GM19467 (cell line): ENCODE data around the gene RPL32.
"Not testable (repeated sequence)": the region's sequence is repeated elsewhere in the genome, so short reads cannot be mapped to it uniquely, and the experiment has no call there.

Source experiments
- ATAC-seq: cut with Tn5 transposase; IDR thresholded peaks from one replicate; pipeline ENCODE4 v1.9.1; 2021; ENCODE audit warnings: mild to moderate bottlenecking, moderate library complexity; ENCODE audit not compliant: unreplicated experiment

Gene RPL32

DNA sequence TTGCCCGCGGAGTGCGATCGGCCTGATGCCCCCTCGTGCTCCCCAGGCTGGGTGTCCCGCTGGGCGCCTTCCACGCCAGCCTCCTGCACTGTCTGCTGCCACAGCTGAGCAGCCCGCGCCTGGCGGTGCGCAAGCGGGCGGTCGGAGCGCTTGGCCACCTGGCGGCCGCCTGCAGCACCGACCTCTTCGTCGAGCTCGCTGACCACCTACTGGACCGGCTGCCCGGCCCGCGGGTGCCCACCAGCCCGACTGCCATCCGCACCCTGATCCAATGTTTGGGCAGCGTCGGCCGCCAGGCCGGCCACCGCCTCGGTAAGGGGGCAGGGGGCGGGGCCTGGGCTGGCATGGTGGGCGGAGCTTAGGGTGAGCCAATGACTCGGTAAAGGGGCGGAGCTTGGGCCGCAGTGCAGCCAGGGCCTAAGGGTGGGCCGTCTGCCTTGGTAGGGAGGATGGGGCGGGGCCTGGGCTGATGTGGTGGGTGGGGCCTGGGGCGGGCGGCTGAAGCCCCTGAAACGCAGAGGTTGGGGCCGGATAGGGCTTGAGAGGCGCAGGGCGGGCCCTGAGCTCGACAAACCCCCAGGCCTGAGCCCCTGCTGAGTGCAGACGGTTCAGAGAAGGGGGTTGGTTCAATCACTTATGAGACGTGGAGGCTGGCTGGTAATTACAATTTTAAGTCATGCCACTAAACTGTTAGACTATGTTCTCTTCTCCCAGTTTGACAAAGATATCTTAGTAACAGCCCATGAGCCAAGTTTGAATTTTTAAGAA lies 31.2 kb downstream of the RPL32 start:
- peak; percentile 99 for ATAC-seq

DNA sequence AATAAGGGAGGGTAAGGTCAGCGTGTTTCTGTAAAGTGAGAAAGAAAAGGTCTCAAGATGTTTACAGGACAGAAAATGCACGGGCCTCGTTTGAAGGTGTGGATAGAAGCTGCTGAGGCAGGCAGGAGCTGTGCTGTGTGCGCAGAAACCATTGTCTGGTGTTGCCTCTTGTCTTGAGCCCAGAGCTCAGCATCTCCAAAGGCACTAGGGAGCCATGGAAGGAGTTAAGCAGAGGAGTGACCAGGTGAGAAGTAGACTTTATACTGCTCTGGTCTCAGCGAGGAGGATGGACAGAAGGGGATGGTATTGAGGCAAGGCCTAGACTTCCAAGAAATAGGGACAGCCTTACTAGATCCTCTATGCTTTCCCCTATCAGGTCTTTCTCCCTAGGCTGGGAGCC lies 31.9 kb downstream of the RPL32 start:
- no peak for ATAC-seq

DNA sequence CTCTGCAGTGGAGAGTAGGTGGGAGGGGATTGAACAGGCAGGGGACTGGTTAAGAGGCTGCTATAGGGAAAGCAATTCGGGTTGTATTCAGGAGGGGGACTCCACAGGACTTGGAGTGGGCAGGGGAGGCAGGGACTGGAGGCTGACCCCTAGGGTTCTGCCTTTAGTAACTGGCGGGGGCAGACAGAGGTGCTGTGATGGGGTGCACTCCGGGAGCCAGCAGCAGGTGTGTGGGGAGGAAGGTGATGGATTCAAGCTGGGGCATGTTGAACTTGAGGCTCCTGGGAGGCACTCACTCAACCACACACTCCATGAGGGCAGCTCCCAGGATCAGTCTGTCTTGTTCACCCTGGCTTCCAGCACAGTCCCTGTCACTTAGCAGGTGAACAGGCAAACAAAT lies 32.4 kb downstream of the RPL32 start:
- ATAC-seq: no peak

DNA sequence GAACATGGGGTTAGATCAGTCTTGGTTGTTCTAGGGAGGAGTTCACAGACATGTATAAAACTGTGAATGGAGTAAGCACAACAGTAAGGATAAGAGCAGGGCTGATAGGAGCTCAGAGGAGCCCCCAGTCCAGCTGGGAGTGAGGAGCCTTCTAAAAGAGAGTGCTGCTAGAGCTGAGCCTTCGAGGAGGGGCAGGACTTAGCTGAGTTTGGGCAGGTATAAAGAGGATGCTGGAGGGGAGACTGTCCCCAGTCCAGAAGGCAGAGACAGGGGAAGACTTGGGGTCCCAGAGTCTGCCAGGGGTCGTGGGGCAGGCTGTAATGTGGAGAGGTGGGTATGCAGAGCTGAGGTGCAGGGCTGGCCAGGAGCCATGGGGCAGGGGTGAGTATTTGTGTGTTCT lies 32.8 kb downstream of the RPL32 start:
- no peak for ATAC-seq

DNA sequence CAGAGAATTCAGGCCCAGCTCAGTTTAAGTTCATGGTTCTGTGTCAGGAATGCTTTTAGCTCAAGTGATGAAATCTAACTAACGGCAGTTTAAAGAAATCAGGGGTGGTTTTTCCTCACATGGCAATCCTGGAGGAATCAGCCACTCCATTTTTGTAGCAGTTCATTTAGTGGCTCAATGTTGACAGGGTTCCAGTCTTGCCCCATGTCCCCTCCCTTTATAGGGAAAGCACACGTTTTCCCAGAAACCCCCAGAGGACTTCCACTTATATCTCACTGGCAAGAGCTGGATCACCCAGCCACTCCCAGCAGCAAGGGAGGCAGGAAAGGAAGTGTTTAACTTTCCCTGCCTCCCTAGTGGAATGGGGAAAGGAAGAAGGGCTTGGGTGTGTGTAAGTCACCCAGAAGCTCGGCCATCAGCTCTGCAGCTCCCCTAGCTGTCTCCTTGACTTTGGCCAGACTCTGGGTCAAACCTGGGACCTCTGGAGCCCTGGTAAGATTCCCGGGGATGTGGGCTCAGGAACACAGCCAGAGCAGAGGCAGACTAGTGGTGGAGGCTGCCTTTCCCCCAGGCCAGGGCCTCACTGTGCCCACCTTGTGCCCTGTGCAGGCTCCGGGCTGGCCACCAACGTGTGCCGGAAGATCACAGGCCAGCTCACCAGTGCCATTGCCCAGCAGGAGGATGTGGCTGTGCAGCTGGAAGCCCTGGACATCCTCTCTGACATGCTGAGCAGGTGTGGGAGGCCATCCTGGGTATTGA lies 33.6 kb downstream of the RPL32 start:
- ATAC-seq: no peak

DNA sequence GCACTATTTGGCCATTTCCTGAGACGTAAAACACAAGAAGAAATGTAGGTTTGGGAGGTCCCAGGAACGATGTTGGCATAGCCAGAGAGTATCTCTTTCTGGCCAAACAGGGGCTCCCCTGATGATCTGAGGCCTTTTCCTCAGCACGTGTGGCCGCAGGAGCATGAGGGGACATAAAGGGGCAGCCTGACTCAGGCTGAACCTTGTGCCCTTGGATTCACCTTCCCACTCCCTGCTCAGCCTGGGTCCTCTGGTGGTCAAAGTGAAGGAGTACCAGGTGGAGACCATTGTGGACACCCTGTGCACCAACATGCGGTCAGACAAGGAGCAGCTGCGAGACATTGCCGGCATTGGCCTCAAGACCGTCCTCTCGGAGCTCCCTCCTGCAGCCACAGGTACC lies 34.3 kb downstream of the RPL32 start:
- ATAC-seq: no peak

DNA sequence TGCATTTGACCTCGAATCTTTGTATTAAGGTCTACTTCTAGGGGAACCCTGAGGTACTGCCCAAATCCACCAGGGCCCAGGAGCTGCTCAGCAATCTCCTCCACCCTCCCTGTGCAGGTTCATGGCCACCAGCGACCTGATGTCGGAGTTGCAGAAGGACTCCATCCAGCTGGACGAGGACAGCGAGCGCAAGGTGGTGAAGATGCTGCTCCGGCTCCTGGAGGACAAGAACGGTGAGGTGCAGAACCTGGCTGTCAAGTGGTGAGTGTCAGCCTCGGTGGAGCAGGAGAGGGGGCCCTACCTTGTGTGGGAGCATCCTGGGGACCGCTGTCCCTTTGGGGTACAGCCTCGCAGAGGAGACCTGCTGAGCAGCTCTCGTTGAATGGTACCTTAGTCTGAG lies 38.0 kb downstream of the RPL32 start:
- no peak for ATAC-seq

DNA sequence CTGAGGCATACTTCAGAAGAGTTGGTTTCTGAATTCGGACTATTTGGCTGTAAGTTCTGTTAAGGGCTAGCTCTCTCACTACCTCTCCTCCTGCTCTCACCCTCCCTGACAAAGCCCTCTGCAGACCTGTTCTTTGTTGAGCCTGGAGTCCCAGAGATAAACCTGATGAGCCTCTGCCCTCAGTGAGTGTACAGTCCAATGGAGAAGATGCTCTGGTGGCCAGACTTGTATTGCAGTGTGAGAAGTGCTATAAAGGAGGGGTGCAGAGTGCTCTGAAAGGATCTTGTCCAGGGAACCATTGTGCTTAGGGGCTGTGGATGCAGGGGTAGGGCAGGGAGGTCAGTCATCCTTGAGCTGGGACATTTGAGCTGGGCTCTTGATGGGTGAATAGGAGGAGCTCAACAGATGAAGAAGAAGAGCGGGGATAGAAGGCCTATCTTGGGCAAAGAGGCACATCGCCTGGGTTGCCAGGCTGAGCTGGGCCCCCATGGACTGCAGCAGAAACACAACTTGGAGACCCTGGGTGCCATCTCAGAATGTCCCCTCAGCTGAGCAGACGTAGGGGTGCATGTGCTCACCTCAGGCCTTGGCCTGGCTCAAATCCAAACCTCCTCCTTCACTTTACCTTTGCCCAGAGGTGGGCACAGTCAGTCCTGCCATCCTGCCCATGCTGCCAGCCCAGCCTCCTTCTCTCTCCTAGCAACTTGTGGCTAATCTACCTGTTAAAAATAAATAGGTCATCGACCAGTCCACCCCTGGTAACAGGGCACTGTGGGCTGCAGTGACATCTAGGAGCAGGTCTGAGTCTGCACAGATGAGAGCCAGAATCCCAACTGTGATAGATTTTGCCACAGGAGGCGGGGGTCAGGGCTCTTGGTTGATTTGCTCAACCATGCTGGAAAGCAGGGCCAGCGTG lies 41.6 kb downstream of the RPL32 start:
- no peak for ATAC-seq

DNA sequence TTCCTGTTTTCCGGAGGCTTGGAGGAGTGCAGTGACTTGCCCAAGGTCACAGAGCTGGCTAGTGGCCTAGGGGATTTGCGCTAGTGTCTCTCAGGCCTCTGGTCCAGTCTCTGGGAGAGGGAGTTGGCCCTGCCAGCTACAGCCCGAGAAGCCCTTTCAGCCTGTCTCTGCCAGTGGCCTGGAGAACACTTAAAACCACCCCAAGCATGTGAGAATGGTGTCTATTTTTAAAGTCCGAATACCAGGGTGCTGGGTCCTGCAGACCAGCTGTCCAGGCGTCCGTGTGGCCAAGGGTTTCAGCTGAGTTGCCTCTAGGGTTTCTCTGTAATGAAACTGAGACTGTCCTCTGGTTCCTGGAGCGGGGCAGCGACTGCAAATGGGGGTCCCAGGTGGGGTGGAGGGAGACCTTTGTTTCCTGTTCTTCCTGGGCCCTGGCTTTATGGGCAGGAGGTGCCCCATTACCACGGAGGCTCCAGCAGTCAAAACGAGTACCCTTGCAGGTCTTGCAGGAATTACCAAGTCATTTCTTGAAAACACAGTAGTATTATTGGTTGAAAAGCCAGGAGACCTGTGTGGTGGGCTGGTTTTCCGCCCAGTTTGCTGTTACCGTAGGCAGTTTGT lies 42.7 kb downstream of the RPL32 start:
- ATAC-seq: no peak

DNA sequence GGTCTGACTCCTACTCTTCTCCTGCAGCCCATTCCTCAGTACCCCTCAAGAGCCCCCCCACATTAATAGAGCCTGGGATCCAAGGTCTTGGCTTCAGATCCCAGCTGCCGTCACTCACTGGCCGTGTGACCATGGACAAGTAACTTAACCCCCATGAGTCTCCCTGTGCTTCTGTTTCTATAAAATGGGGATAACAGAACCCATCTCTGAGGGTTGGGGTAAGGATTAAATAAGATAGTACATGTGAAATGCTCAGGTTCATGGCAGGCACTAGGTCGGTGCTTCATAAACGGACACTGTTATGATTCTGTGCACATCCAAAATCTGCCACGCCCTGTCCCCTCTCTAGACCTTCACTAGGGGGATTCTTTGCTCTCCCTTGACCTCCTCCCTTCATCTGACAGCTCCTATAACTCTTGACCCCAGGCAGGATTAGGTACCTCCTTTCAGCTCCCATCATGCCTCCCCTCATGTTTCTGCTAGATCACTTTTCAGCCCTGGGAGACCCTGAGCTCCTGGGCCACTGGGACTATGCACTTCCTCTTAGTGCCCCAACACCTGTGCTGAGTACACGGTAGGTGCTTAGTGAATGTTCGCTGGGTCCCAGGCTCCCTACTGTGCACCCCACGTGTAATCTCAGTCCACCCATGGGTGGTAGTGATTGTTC lies 43.3 kb downstream of the RPL32 start:
- no peak for ATAC-seq

DNA sequence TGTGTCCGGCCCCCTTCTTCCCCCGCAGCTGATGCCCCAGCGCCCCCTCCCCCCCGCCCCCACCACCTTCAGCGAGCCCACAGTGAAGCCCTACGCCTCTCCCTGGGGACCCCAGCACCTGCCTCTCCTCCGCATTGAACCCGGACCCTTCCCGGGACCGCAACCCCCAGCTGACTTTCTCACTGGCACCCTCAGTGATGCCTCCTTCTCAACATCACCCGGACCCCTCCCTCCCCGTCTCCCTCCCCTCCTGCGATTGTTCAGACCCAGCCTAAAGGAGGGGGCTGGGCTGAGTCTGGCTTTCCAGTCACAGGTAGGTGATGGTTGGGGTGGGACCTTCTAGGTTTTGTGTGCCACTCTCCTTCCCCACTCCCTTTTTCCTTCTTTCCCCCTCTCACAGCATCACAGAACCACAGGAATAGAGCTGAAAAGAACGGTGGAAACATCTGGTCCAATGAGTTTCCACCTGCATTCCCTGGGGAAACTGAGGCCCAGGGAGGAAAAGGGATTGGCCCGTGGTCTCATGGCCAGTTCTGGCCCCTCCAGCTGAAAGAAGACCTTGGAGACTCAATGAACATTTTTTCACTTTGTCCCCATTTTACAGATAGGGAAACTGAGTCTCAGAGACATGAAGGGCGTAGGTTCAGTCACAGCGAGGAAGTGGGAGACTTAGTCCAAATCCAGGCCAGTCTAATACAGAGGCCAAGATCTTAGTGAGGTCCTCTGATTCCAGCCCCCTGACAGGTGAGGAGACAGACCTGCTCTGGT lies 44.1 kb downstream of the RPL32 start:
- ATAC-seq: no peak

DNA sequence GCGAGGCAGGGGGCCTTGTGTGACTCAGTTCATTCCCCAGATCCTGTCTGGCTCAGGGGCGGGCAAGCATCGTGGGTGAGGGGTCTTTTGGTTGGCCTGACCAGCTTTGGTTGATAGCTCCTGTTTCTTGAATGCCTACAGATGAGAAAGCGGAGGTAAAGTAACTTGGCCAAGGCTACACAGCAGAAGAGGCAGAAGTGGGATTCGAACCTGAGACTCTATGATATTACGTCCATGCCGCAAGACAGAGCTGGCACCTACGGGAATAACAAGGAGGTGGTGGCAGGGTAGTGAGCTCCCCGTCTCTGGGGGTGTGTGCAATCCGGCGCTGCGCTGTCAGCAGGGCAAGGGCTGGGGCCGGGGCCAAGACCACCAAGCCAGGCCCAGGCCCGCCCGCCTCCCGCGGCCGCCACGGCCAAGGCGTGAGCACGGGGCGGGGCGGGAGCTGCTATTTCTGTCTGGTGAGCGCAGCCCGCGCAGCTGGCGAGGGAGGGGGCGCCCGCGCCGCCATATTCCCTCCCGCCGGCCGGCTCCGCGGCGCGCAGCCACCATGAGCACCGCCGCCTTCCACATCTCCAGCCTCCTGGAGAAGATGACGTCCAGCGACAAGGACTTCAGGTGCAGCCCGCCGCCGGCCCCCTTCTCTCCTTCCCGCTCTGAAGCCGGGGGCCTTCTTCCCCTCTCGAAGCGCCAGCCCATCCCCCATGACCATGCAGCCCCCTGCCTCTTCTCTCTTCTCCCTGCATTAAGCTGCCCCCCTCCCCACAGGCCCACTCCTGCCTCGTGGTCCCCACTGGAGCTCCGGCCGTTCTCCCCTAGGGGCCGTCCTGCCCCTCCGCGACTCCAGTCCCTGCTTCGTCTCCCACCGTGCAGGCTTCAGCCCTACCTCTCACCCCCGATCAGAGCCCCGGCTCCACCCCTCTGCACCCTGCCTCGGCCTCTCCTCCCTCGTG lies 44.9 kb downstream of the RPL32 start, which contains the start of gene CAND2:
TSS of gene CAND2 (plus strand) at position 510 of the 953 bp plus-strand sequence. CDS start at position 551, 41 bp downstream.
- ATAC-seq: no peak

DNA sequence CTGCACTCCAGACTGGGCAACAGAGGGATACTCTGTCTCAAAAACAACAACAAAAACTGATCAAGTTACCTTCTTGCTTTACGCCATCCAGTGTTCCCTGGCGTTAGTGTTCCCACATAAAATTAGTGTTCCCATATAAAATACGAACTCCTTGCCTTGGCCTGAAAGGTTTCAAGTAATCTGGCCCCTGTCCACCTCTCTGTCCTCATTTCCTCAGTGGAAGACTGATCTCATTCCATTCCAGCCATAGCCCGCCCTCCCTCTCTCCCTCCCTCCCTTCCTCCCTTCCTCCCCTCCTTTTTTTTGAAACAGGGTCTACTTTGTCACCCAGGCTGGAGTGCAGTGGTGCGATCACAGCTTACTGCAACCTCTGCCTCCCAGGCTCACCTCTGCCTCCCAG lies 47.7 kb downstream of the RPL32 start:
- no peak for ATAC-seq

DNA sequence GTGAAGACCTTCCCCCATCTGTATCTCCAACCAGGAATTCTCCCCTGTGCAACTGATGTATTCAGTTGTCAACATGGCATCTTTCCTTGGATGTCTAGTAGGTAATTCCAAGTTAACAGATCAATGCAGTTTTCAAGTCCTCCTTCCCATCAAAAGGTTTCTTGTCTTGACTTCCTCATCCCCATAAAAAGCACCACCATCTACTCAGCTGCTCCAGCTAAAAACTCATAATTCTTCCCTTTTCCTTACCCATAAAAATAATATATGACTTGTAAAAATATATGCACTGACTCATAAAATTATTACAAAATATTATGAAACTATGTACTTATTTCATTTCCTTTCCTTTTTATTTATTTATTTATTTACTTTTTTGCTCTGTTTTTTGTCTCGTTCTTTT lies 49.9 kb downstream of the RPL32 start:
- ATAC-seq: no peak

DNA sequence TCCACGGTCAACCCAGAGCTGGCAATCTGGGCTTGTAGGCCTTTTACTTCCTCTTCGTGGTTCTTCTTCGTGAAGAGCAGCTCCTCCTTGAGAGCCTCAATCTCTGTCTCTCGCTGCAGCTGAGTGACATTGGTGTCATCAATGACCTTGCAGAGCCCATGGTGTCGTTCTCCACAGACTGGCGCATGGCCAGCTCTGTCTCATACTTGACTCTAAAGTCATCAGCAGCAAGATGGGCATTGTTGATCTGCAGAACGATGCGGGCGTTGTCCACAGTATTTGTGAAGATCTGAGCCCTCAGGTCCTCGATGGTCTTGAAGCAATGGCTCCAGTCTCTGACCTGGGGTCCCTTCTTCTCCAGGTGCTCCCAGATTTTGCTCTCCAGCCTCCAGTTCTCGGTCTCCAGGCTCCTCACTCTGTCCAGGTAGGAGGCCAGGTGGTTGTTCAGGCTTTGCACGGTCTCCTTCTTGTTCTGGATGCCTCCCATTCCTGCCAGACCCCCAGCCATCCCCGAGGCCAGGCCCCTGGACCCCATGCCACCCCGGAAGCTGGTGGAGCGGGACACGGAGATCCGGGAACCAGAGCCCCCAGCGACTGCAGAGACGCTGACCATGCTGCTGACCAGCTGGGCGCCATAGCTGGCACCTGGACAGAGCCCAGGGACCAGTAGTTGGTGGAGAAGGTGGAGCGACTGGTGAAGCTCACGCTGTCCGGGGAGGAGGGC lies 53.2 kb downstream of the RPL32 start:
- not testable (repeated sequence) for ATAC-seq

DNA sequence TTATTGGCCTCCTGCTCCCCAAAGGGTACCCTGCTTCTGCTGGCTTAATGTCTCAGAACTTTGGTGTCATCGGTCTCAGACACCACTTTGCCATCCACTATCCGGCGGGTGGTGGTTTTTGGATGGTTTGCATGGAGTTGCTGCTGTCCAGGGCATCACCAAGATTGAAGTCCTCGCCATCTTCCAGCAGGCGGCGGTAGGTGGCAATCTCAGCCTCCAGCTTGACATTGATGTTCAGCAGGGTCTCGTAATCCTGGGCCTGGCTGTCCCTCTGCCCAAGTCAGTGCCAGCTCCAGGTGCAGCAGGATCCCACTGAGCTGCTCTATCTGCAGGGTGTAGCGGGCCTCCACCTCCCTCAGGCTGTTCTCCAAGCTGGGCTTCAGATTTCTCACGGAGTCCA lies 54.0 kb downstream of the RPL32 start:
- ATAC-seq: not testable (repeated sequence)

DNA sequence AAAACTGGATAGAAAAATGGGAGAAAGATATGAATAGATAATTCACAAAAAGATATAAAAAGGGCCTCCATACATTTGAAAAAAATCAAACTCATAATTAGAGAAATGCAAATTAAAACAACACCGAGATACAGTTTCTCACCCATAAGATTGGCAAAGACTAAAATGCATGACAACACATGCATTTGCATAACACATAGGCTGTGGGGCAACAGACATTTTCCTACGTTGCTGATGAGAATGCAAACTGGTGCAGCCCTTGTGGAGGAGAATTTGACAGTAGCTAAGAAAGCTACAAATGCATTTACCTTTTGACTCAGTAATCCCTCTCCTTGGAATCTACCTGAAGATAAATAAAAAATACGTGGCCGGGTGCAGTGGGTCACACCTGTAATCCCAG lies 56.3 kb downstream of the RPL32 start:
- ATAC-seq: no peak
